ENCODE data around the gene PLXNB2. TPM values are rescaled to one million over a fixed set of nuclear protein-coding genes. Genes with fewer than 3 reads are reported as not detected.
A peak's percentile ranks its signal among the peaks of the same experiment; 100 is the strongest.

Gene PLXNB2
- total RNA-seq, 2 experiments from 2014 or later, result 48.4 to 49.9 TPM

- Mint-ChIP-seq H3K4me1 (ENCODE audit: low read depth) (peaks cover 28% of the 10 kb centered on the region), H3K27me3 (ENCODE audit: low read depth) (peaks cover 8% of the 10 kb centered on the region), H3K9me3 (ENCODE audit: insufficient read depth) (no peaks in the 10 kb centered on the region), H3K36me3 (ENCODE audit: low read depth) (peaks cover 11% of the 10 kb centered on the region), H3K27ac (no peak overlapping the region), H3K4me3 (no peak overlapping the region)
- DNase-seq (no peak), ATAC-seq (no peak)
- POLR2A ChIA-PET, result interaction anchor here (0.6 to 1.2 kb wide), 2 partner anchors 28 to 69 kb away, joined by 3 to 4 read pairs; no protein-coding TSS in a partner anchor
- CTCF ChIA-PET, result interaction anchor here (1.2 to 2.6 kb wide), 9 partner anchors 19 to 198 kb away, joined by 3 to 12 read pairs (median 6); partner anchors contain the start of gene HDAC10
These were observed 35.2 kb downstream of the PLXNB2 start for GRCh38 chr22:50272044-50272802.

GRCh38 chr22:50271519-50271970 lies 35.9 kb downstream of the PLXNB2 start:
- DNase-seq, result peak; percentile 73
- Mint-ChIP-seq H3K36me3 (ENCODE audit: low read depth) (peaks cover 10% of the 10 kb centered on the region), H3K27ac (no peak overlapping the region), H3K27me3 (ENCODE audit: low read depth) (peaks cover 8% of the 10 kb centered on the region), H3K4me1 (ENCODE audit: low read depth) (peaks cover 28% of the 10 kb centered on the region), H3K4me3 (no peak overlapping the region), H3K9me3 (ENCODE audit: insufficient read depth) (no peaks in the 10 kb centered on the region)
- ChIA-PET POLR2A (interaction anchor here (1.2 kb wide), 1 partner anchor 27 kb away, joined by 4 read pairs; no protein-coding TSS in a partner anchor), CTCF (interaction anchor here (1.2 to 2.6 kb wide), 5 partner anchors 19 to 70 kb away, joined by 3 to 12 read pairs (median 6); partner anchors contain the start of gene HDAC10)
- ATAC-seq, result peak; percentile 28

GRCh38 chr22:50270666-50271394 lies 36.6 kb downstream of the PLXNB2 start:
- H3K27ac Mint-ChIP-seq, result no peak overlapping the region
- H3K36me3 Mint-ChIP-seq (ENCODE audit: low read depth), result peaks cover 7% of the 10 kb centered on the region
- H3K4me3 Mint-ChIP-seq, result peak overlapping the region; percentile 64
- ChIA-PET CTCF (interaction anchor here (2.3 to 2.6 kb wide), 2 partner anchors 18 to 71 kb away, joined by 7 to 12 read pairs; no protein-coding TSS in a partner anchor), POLR2A (no interaction called here)
- ATAC-seq (peak; percentile 69), DNase-seq (peak; percentile 85)
- peaks cover 28% of the 10 kb centered on the region for H3K4me1 Mint-ChIP-seq (ENCODE audit: low read depth)
- H3K9me3 Mint-ChIP-seq (ENCODE audit: insufficient read depth), result no peaks in the 10 kb centered on the region
- H3K27me3 Mint-ChIP-seq (ENCODE audit: low read depth), result peaks cover 8% of the 10 kb centered on the region

- peak; percentile 57 for ATAC-seq
- Mint-ChIP-seq H3K4me3 (peak within 1 kb of the TSS; percentile 69), H3K27me3 (ENCODE audit: low read depth) (peaks cover 8% of the 10 kb centered on the region), H3K36me3 (ENCODE audit: low read depth) (peaks cover 3% of the 10 kb centered on the region), H3K27ac (peak within 1 kb of the TSS; percentile 39), H3K4me1 (ENCODE audit: low read depth) (peaks cover 23% of the 10 kb centered on the region), H3K9me3 (ENCODE audit: insufficient read depth) (no peaks in the 10 kb centered on the region)
- peak; percentile 78 for DNase-seq
- ChIA-PET CTCF (no interaction called here), POLR2A (no interaction called here)
These were observed 37.3 kb downstream of the PLXNB2 start, which contains the start of gene MAPK11 for GRCh38 chr22:50269970-50270665. Gene MAPK11, minus strand, starts transcription at chr22:50270380. Its CDS starts 88 bp downstream, at chr22:50270292.

- Mint-ChIP-seq H3K36me3 (ENCODE audit: low read depth) (no peaks in the 10 kb centered on the region), H3K4me3 (peak overlapping the region; percentile 69), H3K27me3 (ENCODE audit: low read depth) (peaks cover 8% of the 10 kb centered on the region), H3K27ac (peak overlapping the region; percentile 39), H3K9me3 (ENCODE audit: insufficient read depth) (no peaks in the 10 kb centered on the region), H3K4me1 (ENCODE audit: low read depth) (peaks cover 23% of the 10 kb centered on the region)
- no peak for DNase-seq
- no peak for ATAC-seq
- ChIA-PET CTCF (interaction anchor here (0.8 to 1.6 kb wide), 2 partner anchors 18 to 59 kb away, joined by 3 to 4 read pairs; partner anchors contain the start of gene HDAC10), POLR2A (no interaction called here)
These were observed 37.9 kb downstream of the PLXNB2 start for GRCh38 chr22:50269573-50269969.

- H3K4me3 Mint-ChIP-seq, result peak overlapping the region; percentile 8
- no peak for DNase-seq
- ChIA-PET CTCF (interaction anchor here (0.8 to 1.6 kb wide), 3 partner anchors 17 to 59 kb away, joined by 3 to 4 read pairs (median 3); partner anchors contain the start of genes DENND6B and HDAC10), POLR2A (no interaction called here)
- no peak for ATAC-seq
- H3K36me3 Mint-ChIP-seq (ENCODE audit: low read depth), result no peaks in the 10 kb centered on the region
- no peaks in the 10 kb centered on the region for H3K9me3 Mint-ChIP-seq (ENCODE audit: insufficient read depth)
- H3K4me1 Mint-ChIP-seq (ENCODE audit: low read depth), result peaks cover 23% of the 10 kb centered on the region
- no peak overlapping the region for H3K27ac Mint-ChIP-seq
- peaks cover 8% of the 10 kb centered on the region for H3K27me3 Mint-ChIP-seq (ENCODE audit: low read depth)
These were observed 38.8 kb downstream of the PLXNB2 start for GRCh38 chr22:50268655-50269113.

- ATAC-seq (no peak), DNase-seq (peak; percentile 57)
- Mint-ChIP-seq H3K27ac (no peak overlapping the region), H3K9me3 (ENCODE audit: insufficient read depth) (no peaks in the 10 kb centered on the region), H3K4me1 (ENCODE audit: low read depth) (peaks cover 23% of the 10 kb centered on the region), H3K4me3 (no peak overlapping the region), H3K36me3 (ENCODE audit: low read depth) (no peaks in the 10 kb centered on the region), H3K27me3 (ENCODE audit: low read depth) (peaks cover 5% of the 10 kb centered on the region)
- ChIA-PET CTCF (interaction anchor here (0.7 to 1.6 kb wide), 4 partner anchors 15 to 92 kb away, joined by 3 to 9 read pairs (median 4); partner anchors contain the start of gene HDAC10), POLR2A (interaction anchor here (0.9 kb wide), 1 partner anchor 16 kb away, joined by 7 read pairs; the partner anchor contains the start of gene HDAC10)
These were observed 39.7 kb downstream of the PLXNB2 start for GRCh38 chr22:50267591-50268390.

GRCh38 chr22:50266994-50267393 lies 40.5 kb downstream of the PLXNB2 start:
- ChIA-PET POLR2A (interaction anchor here (0.9 kb wide), 1 partner anchor 16 kb away, joined by 7 read pairs; the partner anchor contains the start of gene HDAC10), CTCF (interaction anchor here (1.3 to 1.6 kb wide), 2 partner anchors 14 to 16 kb away, joined by 4 to 9 read pairs; partner anchors contain the start of gene HDAC10)
- Mint-ChIP-seq H3K27me3 (ENCODE audit: low read depth) (peaks cover 6% of the 10 kb centered on the region), H3K36me3 (ENCODE audit: low read depth) (no peaks in the 10 kb centered on the region), H3K9me3 (ENCODE audit: insufficient read depth) (no peaks in the 10 kb centered on the region), H3K27ac (no peak overlapping the region), H3K4me1 (ENCODE audit: low read depth) (peaks cover 26% of the 10 kb centered on the region), H3K4me3 (no peak overlapping the region)
- ATAC-seq (no peak), DNase-seq (no peak)

GRCh38 chr22:50264946-50265669 lies 42.3 kb downstream of the PLXNB2 start:
- no peaks in the 10 kb centered on the region for H3K9me3 Mint-ChIP-seq (ENCODE audit: insufficient read depth)
- CTCF ChIA-PET, result no interaction called here

GRCh38 chr22:50264104-50264745 lies 43.2 kb downstream of the PLXNB2 start:
- Mint-ChIP-seq H3K4me1 (ENCODE audit: low read depth) (peaks cover 17% of the 10 kb centered on the region), H3K27ac (no peak overlapping the region), H3K36me3 (ENCODE audit: low read depth) (no peaks in the 10 kb centered on the region), H3K9me3 (ENCODE audit: insufficient read depth) (no peaks in the 10 kb centered on the region), H3K4me3 (no peak overlapping the region), H3K27me3 (ENCODE audit: low read depth) (peaks cover 7% of the 10 kb centered on the region)
- POLR2A ChIA-PET, result interaction anchor here (1.5 kb wide), 1 partner anchor 73 kb away, joined by 3 read pairs; no protein-coding TSS in a partner anchor
- DNase-seq (no peak), ATAC-seq (no peak)
- CTCF ChIA-PET, result no interaction called here

More at GRCh38 chr22:50264946-50265669, 42.3 kb downstream of the PLXNB2 start:
- ATAC-seq (no peak), DNase-seq (no peak)
- H3K4me3 Mint-ChIP-seq, result no peak overlapping the region
- H3K36me3 Mint-ChIP-seq (ENCODE audit: low read depth), result no peaks in the 10 kb centered on the region
- peaks cover 22% of the 10 kb centered on the region for H3K4me1 Mint-ChIP-seq (ENCODE audit: low read depth)
- POLR2A ChIA-PET, result no interaction called here
- peaks cover 7% of the 10 kb centered on the region for H3K27me3 Mint-ChIP-seq (ENCODE audit: low read depth)
- H3K27ac Mint-ChIP-seq, result no peak overlapping the region

Measured in activated CD8-positive, alpha-beta T cell treated with anti-CD3 and anti-CD28 coated beads, Interleukin-2, amount 10 ng/mL, durations not matched to agents 7 days and 5 days (primary cell).